HepG2 (cell line): ENCODE results near the gene GSTT2. TPM values are rescaled to one million over a fixed set of nuclear protein-coding genes. Genes with fewer than 3 reads are reported as not detected.

Experiments used
- BRD4 ChIP-seq: sonication (generic); formaldehyde crosslinking; IDR thresholded peaks from 2 replicates; pipeline ENCODE4 v1.4.0; 2020; ENCODE audit warnings: missing genetic modification reagents
- CAMTA2 ChIP-seq: sonication (generic); formaldehyde crosslinking; IDR thresholded peaks from 2 replicates; pipeline ENCODE4 v1.4.0; 2020; ENCODE audit warnings: mild to moderate bottlenecking, missing genetic modification reagents, borderline replicate concordance
- HNRNPK ChIP-seq: fragments of 200-400 bp; formaldehyde crosslinking; IDR thresholded peaks from 2 replicates; pipeline ENCODE4 v1.6.1; 2018; ENCODE audit warnings: low read length, low read depth, moderate library complexity, mild to moderate bottlenecking; ENCODE audit not compliant: poor library complexity, severe bottlenecking
- MAFK ChIP-seq, 2 experiments: IDR thresholded peaks in 1 of 2; conservative IDR thresholded peaks in 1 of 2; 2 replicates each; pipeline ENCODE4 v1.6.1; 2011; ENCODE audit warnings: improper control_type of control experiment in 2 of 2, low read length in 2 of 2
- MXD4 ChIP-seq: IDR thresholded peaks from 2 replicates; pipeline ENCODE4 v1.6.1; 2016; ENCODE audit warnings: mild to moderate bottlenecking, missing biosample characterization, missing genetic modification reagents
- NFAT5 ChIP-seq: sonication (generic); formaldehyde crosslinking; IDR thresholded peaks from 2 replicates; pipeline ENCODE4 v1.4.0; 2020; ENCODE audit warnings: missing genetic modification reagents
- NPAS2 ChIP-seq: sonication (generic); formaldehyde crosslinking; IDR thresholded peaks from 2 replicates; pipeline ENCODE4 v1.8.0; 2022; ENCODE audit warnings: mild to moderate bottlenecking, missing genetic modification reagents, borderline replicate concordance
- ONECUT2 ChIP-seq: sonication (generic); formaldehyde crosslinking; IDR thresholded peaks from 2 replicates; pipeline ENCODE4 v1.4.0; 2020; ENCODE audit warnings: missing genetic modification reagents
- RFX1 ChIP-seq: fragments of 450-650 bp; IDR thresholded peaks from 2 replicates; pipeline ENCODE4 v1.6.1; 2017
- SMC3 ChIP-seq: IDR thresholded peaks from 2 replicates; pipeline ENCODE4 v1.6.1; 2011; ENCODE audit warnings: low read length, improper control_type of control experiment
- THRA ChIP-seq: sonication (generic); formaldehyde crosslinking; IDR thresholded peaks from 2 replicates; pipeline ENCODE4 v1.4.0; 2020; ENCODE audit warnings: missing genetic modification reagents, borderline replicate concordance
- ZKSCAN8 ChIP-seq: IDR thresholded peaks from 2 replicates; pipeline ENCODE4 v1.6.1; 2016; ENCODE audit warnings: borderline replicate concordance, missing genetic modification reagents, missing compliant biosample characterization
- ZNF296 ChIP-seq: sonication (generic); formaldehyde crosslinking; conservative IDR thresholded peaks from 2 replicates; pipeline ENCODE4 v1.5.0; 2020; ENCODE audit warnings: mild to moderate bottlenecking, missing genetic modification reagents
- ZNF724P ChIP-seq: sonication (generic); formaldehyde crosslinking; IDR thresholded peaks from 2 replicates; pipeline ENCODE4 v1.8.0; 2022; ENCODE audit warnings: missing genetic modification reagents, borderline replicate concordance
- ZNF788 ChIP-seq: sonication (generic); formaldehyde crosslinking; IDR thresholded peaks from 2 replicates; pipeline ENCODE4 v1.5.0; 2020; ENCODE audit warnings: mild to moderate bottlenecking, missing genetic modification reagents, borderline replicate concordance
- polyA plus RNA-seq, 8 experiments: library from polyadenylated mRNA; depleted of rRNA in 3 of 8; stranded (reverse) in 7 of 8; unstranded in 1 of 8; fragments of >200 nt; fragmentation: Illumina TruSeq in 4 of 8; extraction: Trizol in 4 of 8; gene quantifications; 2 replicates each; pipeline versions ENCODE4 v1.2.1 to v1.2.3, GENCODE V29; 2011 to 2016; ENCODE audit warnings: low read depth in 4 of 8, missing spikeins in 1 of 8, mixed read lengths in 1 of 8; ENCODE audit not compliant: insufficient read depth in 1 of 8
- total RNA-seq, 5 experiments: library from RNA; depleted of rRNA; stranded (reverse); fragments of >200 nt; fragmentation: Illumina TruSeq; extraction: Trizol; gene quantifications; 2 replicates each; pipeline ENCODE4 v1.2.3, GENCODE V29; 2016; ENCODE audit warnings: low read depth in 1 of 5
- TF ChIP-seq, protein P1 (sequence below): fragments of 450-650 bp; IDR thresholded peaks from 2 replicates; pipeline ENCODE4 v1.6.1; 2016
- TF ChIP-seq, protein P2 (sequence below): sonication (generic); formaldehyde crosslinking; IDR thresholded peaks from 2 replicates; pipeline ENCODE4 v1.4.0; 2020; ENCODE audit warnings: missing genetic modification reagents

The GSTT2 gene
- total and polyA plus RNA-seq, 2 of the 13 experiments (the other 11 are each of a cell fraction or from before 2014, with no cell fraction given), result not detected

- TF ChIP-seq NFAT5 (no peak), SMC3 (no peak), ZNF788 (0 out of 2 replicates have a peak, but pooled peaks have one; percentile 63), THRA (CRISPR knock-in tag) (peak; percentile 54; the same call in 1 of the 2 replicates), HNRNPK (no peak), NPAS2 (CRISPR knock-in tag) (no peak), ONECUT2 (CRISPR knock-in tag) (no peak), ZNF724P (CRISPR knock-in tag) (0 out of 2 replicates have a peak, but pooled peaks have one; percentile 52), BRD4 (CRISPR knock-in tag) (0 out of 2 replicates have a peak, but pooled peaks have one; percentile 19), RFX1 (no peak), CAMTA2 (CRISPR knock-in tag) (no peak), MXD4 (peak; percentile 23; the same call in 1 of the 2 replicates), MAFK (conservative IDR thresholded peaks at IDR 0.05 in 1 of 2, IDR thresholded peaks at IDR 0.05 in 1 of 2; ENCODE audit: low read length in 2 of 2) (no peak), ZNF296 (CRISPR knock-in tag) (no peak), ZKSCAN8 (CRISPR knock-in tag) (no peak)
- TF ChIP-seq, protein P1, sequence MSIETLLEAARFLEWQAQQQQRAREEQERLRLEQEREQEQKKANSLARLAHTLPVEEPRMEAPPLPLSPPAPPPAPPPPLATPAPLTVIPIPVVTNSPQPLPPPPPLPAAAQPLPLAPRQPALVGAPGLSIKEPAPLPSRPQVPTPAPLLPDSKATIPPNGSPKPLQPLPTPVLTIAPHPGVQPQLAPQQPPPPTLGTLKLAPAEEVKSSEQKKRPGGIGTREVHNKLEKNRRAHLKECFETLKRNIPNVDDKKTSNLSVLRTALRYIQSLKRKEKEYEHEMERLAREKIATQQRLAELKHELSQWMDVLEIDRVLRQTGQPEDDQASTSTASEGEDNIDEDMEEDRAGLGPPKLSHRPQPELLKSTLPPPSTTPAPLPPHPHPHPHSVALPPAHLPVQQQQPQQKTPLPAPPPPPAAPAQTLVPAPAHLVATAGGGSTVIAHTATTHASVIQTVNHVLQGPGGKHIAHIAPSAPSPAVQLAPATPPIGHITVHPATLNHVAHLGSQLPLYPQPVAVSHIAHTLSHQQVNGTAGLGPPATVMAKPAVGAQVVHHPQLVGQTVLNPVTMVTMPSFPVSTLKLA, result no peak
- TF ChIP-seq, protein P2, sequence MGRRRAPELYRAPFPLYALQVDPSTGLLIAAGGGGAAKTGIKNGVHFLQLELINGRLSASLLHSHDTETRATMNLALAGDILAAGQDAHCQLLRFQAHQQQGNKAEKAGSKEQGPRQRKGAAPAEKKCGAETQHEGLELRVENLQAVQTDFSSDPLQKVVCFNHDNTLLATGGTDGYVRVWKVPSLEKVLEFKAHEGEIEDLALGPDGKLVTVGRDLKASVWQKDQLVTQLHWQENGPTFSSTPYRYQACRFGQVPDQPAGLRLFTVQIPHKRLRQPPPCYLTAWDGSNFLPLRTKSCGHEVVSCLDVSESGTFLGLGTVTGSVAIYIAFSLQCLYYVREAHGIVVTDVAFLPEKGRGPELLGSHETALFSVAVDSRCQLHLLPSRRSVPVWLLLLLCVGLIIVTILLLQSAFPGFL, result no peak
Observed at GRCh38 chr22:24009227-24010017, 29.5 kb downstream of the GSTT2 start (continued).
